GM23338 (cell line): ENCODE results near the gene TRIM14. TPM values are rescaled to one million over a fixed set of nuclear protein-coding genes. Genes with fewer than 3 reads are reported as not detected.

Experiments used
- ATAC-seq: fragments of 200-7000 bp; cut with Tn5 transposase; 3 replicates; pipeline ENCODE4 v1.9.1; 2020
- DNase-seq: peaks from one replicate; pipeline ENCODE4 v3.0.0-alpha.2; 2015; ENCODE audit warnings: low spot score
- H2AFZ ChIP-seq: fragments of 200-600 bp; sonication (generic); 2 replicates; pipeline ENCODE4 v1.8.0; 2016; ENCODE audit warnings: antibody characterized with exemption, mild to moderate bottlenecking, moderate library complexity
- H3F3A ChIP-seq: fragments of 200-600 bp; sonication (generic); replicated peaks from 2 replicates; pipeline ENCODE4 v1.8.0; 2017; ENCODE audit warnings: antibody characterized with exemption, mixed run types, low read depth
- H3K27ac ChIP-seq: fragments of 200-600 bp; sonication (generic); 2 replicates; pipeline ENCODE4 v1.6.1; 2016; ENCODE audit warnings: low read depth
- H3K27me3 ChIP-seq: fragments of 200-600 bp; sonication (generic); 2 replicates; pipeline ENCODE4 v1.8.0; 2016; ENCODE audit warnings: mild to moderate bottlenecking, mixed run types, moderate library complexity; ENCODE audit not compliant: insufficient read depth
- H3K36me3 ChIP-seq: fragments of 200-600 bp; sonication (generic); 2 replicates; pipeline ENCODE4 v1.8.0; 2016; ENCODE audit warnings: mild to moderate bottlenecking; ENCODE audit not compliant: insufficient read depth
- H3K4me1 ChIP-seq: fragments of 200-600 bp; sonication (generic); 2 replicates; pipeline ENCODE4 v1.8.0; 2016; ENCODE audit warnings: mild to moderate bottlenecking, moderate library complexity; ENCODE audit not compliant: insufficient read depth
- H3K4me2 ChIP-seq: fragments of 200-600 bp; sonication (generic); 2 replicates; pipeline ENCODE4 v1.7.1; 2017; ENCODE audit warnings: mixed run types
- H3K4me3 ChIP-seq: fragments of 200-600 bp; sonication (generic); 2 replicates; pipeline ENCODE4 v1.6.1; 2016; ENCODE audit warnings: mixed run types
- H3K79me2 ChIP-seq: fragments of 200-600 bp; sonication (generic); replicated peaks from 2 replicates; pipeline ENCODE4 v1.8.0; 2017; ENCODE audit warnings: mild to moderate bottlenecking; ENCODE audit not compliant: insufficient read depth
- H3K9me2 ChIP-seq: fragments of 200-600 bp; sonication (generic); 2 replicates; pipeline ENCODE4 v1.8.0; 2017; ENCODE audit not compliant: insufficient read depth
- H4K20me1 ChIP-seq: fragments of 200-600 bp; sonication (generic); replicated peaks from 2 replicates; pipeline ENCODE4 v1.8.0; 2017; ENCODE audit warnings: mild to moderate bottlenecking; ENCODE audit not compliant: insufficient read depth
- H3K27ac Mint-ChIP-seq: 2 replicates; pipeline ENCODE4 v1.8.0; 2020; ENCODE audit warnings: inconsistent platforms, mild to moderate bottlenecking, moderate library complexity, mixed read lengths
- H3K27me3 Mint-ChIP-seq: 3 replicates; pipeline ENCODE4 v1.8.0; 2022; ENCODE audit warnings: low read depth, mild to moderate bottlenecking, moderate library complexity, mixed read lengths, inconsistent platforms; ENCODE audit not compliant: insufficient read depth, poor library complexity
- H3K36me3 Mint-ChIP-seq: 3 replicates; pipeline ENCODE4 v1.8.0; 2021; ENCODE audit warnings: low read depth, mild to moderate bottlenecking, inconsistent platforms, moderate library complexity, mixed read lengths
- H3K4me1 Mint-ChIP-seq: 3 replicates; pipeline ENCODE4 v1.8.0; 2020; ENCODE audit warnings: mild to moderate bottlenecking, inconsistent platforms, mixed read lengths
- H3K4me3 Mint-ChIP-seq: 3 replicates; pipeline ENCODE4 v1.8.0; 2021; ENCODE audit warnings: moderate library complexity, mild to moderate bottlenecking, inconsistent platforms, mixed read lengths
- H3K9me3 Mint-ChIP-seq: 3 replicates; pipeline ENCODE4 v1.8.0; 2020; ENCODE audit warnings: moderate library complexity, mild to moderate bottlenecking, inconsistent platforms, mixed read lengths
- CREB1 ChIP-seq: fragments of 250-450 bp; sonication (Bioruptor Pico); IDR thresholded peaks from 2 replicates; pipeline ENCODE4 v1.5.0; 2020; ENCODE audit warnings: low read depth, mild to moderate bottlenecking, moderate library complexity
- NANOG ChIP-seq: IDR thresholded peaks from 2 replicates; pipeline ENCODE4 v1.6.1; 2016; ENCODE audit warnings: antibody characterized with exemption, borderline replicate concordance
- ZNF114 ChIP-seq: fragments of 250-450 bp; sonication (Bioruptor Pico); IDR thresholded peaks from 2 replicates; pipeline ENCODE4 v1.5.0; 2020; ENCODE audit warnings: mild to moderate bottlenecking, moderate library complexity
- ZNF331 ChIP-seq: fragments of 250-450 bp; sonication (Bioruptor Pico); IDR thresholded peaks from 2 replicates; pipeline ENCODE4 v1.5.0; 2020; ENCODE audit warnings: low read depth, mild to moderate bottlenecking, moderate library complexity
- polyA plus RNA-seq: library from polyadenylated mRNA; unstranded; fragments of >200 nt; fragmentation: Nextera tagmentation; extraction: Ambion mirVana; gene quantifications from 2 replicates; pipeline ENCODE4 v1.2.1, GENCODE V29; 2016
- total RNA-seq: library from RNA; depleted of rRNA; stranded (reverse); fragments of >200 nt; shearing (Covaris generic); gene quantifications from 2 replicates; pipeline ENCODE4 v1.2.3, GENCODE V29; 2014
- TF ChIP-seq, protein P1 (sequence below): fragments of 250-450 bp; sonication (Bioruptor Pico); IDR thresholded peaks from 2 replicates; pipeline ENCODE4 v1.5.0; 2020; ENCODE audit warnings: mild to moderate bottlenecking, moderate library complexity

Gene TRIM14
- total and polyA plus RNA-seq, 2 experiments from 2014 or later = 17.2 to 25.3 TPM

DNA sequence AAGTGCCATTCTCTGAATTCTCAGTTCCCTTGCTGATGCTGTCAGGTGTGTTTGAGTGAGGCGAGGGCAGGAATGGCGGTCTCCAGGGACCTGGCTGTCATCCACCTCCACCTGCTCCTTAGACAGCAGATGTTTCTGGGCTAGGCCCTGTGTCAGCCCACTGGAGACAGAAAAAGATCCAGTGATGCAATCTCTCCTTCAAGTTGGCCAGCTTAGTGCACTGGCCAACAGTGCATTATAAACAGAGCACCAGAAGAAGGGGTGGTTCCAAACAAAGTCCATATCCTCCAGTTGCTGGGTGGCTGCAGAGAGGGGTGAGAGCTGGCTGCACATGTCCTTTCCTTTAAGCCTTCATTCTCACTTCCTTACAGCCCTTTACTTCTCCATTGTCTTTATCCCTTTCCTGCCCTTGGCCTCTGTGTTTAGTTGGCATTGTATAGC, 35.9 kb downstream of the TRIM14 start:
- Histone ChIP-seq H3F3A (0 out of 2 replicates have a peak, but pooled peaks cover 9% of the 10 kb centered on the region), H3K9me2 (no peaks in the 10 kb centered on the region), H3K79me2 (no peaks in the 10 kb centered on the region), H3K4me2 (no peak overlapping the region), H3K27me3 (peaks cover 8% of the 10 kb centered on the region; the same call in 1 of the 2 replicates), H2AFZ (no peak overlapping the region), H3K36me3 (peaks cover 14% of the 10 kb centered on the region), H3K4me1 (peaks cover 18% of the 10 kb centered on the region), H4K20me1 (no peaks in the 10 kb centered on the region; the same call in none of the 2 replicates), H3K27ac (no peak overlapping the region), H3K4me3 (no peak overlapping the region)
- Mint-ChIP-seq H3K4me3 (no peak overlapping the region), H3K27me3 (peaks cover 5% of the 10 kb centered on the region), H3K9me3 (no peaks in the 10 kb centered on the region), H3K36me3 (peaks cover 34% of the 10 kb centered on the region), H3K4me1 (peaks cover 18% of the 10 kb centered on the region), H3K27ac (no peak overlapping the region)
- no peak for ATAC-seq
- TF ChIP-seq ZNF114 (CRISPR knock-in tag) (no peak), ZNF331 (CRISPR knock-in tag) (no peak), NANOG (no peak), CREB1 (CRISPR knock-in tag) (no peak)
- TF ChIP-seq, protein P1, sequence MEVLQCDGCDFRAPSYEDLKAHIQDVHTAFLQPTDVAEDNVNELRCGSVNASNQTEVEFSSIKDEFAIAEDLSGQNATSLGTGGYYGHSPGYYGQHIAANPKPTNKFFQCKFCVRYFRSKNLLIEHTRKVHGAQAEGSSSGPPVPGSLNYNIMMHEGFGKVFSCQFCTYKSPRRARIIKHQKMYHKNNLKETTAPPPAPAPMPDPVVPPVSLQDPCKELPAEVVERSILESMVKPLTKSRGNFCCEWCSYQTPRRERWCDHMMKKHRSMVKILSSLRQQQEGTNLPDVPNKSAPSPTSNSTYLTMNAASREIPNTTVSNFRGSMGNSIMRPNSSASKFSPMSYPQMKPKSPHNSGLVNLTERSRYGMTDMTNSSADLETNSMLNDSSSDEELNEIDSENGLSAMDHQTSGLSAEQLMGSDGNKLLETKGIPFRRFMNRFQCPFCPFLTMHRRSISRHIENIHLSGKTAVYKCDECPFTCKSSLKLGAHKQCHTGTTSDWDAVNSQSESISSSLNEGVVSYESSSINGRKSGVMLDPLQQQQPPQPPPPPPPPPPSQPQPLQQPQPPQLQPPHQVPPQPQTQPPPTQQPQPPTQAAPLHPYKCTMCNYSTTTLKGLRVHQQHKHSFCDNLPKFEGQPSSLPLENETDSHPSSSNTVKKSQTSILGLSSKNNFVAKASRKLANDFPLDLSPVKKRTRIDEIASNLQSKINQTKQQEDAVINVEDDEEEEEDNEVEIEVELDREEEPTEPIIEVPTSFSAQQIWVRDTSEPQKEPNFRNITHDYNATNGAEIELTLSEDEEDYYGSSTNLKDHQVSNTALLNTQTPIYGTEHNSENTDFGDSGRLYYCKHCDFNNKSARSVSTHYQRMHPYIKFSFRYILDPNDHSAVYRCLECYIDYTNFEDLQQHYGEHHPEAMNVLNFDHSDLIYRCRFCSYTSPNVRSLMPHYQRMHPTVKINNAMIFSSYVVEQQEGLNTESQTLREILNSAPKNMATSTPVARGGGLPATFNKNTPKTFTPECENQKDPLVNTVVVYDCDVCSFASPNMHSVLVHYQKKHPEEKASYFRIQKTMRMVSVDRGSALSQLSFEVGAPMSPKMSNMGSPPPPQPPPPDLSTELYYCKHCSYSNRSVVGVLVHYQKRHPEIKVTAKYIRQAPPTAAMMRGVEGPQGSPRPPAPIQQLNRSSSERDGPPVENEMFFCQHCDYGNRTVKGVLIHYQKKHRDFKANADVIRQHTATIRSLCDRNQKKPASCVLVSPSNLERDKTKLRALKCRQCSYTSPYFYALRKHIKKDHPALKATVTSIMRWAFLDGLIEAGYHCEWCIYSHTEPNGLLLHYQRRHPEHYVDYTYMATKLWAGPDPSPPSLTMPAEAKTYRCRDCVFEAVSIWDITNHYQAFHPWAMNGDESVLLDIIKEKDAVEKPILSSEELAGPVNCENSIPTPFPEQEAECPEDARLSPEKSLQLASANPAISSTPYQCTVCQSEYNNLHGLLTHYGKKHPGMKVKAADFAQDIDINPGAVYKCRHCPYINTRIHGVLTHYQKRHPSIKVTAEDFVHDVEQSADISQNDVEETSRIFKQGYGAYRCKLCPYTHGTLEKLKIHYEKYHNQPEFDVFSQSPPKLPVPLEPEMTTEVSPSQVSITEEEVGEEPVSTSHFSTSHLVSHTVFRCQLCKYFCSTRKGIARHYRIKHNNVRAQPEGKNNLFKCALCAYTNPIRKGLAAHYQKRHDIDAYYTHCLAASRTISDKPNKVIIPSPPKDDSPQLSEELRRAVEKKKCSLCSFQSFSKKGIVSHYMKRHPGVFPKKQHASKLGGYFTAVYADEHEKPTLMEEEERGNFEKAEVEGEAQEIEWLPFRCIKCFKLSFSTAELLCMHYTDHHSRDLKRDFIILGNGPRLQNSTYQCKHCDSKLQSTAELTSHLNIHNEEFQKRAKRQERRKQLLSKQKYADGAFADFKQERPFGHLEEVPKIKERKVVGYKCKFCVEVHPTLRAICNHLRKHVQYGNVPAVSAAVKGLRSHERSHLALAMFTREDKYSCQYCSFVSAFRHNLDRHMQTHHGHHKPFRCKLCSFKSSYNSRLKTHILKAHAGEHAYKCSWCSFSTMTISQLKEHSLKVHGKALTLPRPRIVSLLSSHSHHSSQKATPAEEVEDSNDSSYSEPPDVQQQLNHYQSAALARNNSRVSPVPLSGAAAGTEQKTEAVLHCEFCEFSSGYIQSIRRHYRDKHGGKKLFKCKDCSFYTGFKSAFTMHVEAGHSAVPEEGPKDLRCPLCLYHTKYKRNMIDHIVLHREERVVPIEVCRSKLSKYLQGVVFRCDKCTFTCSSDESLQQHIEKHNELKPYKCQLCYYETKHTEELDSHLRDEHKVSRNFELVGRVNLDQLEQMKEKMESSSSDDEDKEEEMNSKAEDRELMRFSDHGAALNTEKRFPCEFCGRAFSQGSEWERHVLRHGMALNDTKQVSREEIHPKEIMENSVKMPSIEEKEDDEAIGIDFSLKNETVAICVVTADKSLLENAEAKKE (CRISPR knock-in tag) = no peak
- no peak for DNase-seq
